HG02571 (cell line): ENCODE data around the gene SSR1.

ENCODE experiments used
- ATAC-seq: cut with Tn5 transposase; IDR thresholded peaks from one replicate; pipeline ENCODE4 v1.9.1; 2021; ENCODE audit warnings: mild to moderate bottlenecking, moderate library complexity; ENCODE audit not compliant: unreplicated experiment

The SSR1 gene

GRCh38 chr6:7260291-7261031, 52.5 kb downstream of the SSR1 start:
- ATAC-seq, result peak; percentile 10

- ATAC-seq, result no peak
Measured at GRCh38 chr6:7258231-7258763, 54.7 kb downstream of the SSR1 start.

GRCh38 chr6:7257521-7258230, 55.3 kb downstream of the SSR1 start:
- no peak for ATAC-seq

GRCh38 chr6:7256785-7257184, 56.2 kb downstream of the SSR1 start:
- ATAC-seq, result no peak

- ATAC-seq, result no peak
Measured at GRCh38 chr6:7255918-7256317, 57.1 kb downstream of the SSR1 start.

GRCh38 chr6:7254980-7255835, 57.8 kb downstream of the SSR1 start:
- ATAC-seq, result no peak

GRCh38 chr6:7252390-7252789, 60.6 kb downstream of the SSR1 start:
- no peak for ATAC-seq

GRCh38 chr6:7251646-7252260, 61.2 kb downstream of the SSR1 start:
- no peak for ATAC-seq

GRCh38 chr6:7250812-7251211, 62.2 kb downstream of the SSR1 start:
- no peak for ATAC-seq

- no peak for ATAC-seq
Measured at GRCh38 chr6:7249946-7250643, 62.9 kb downstream of the SSR1 start.

- no peak for ATAC-seq
Measured at GRCh38 chr6:7249391-7249790, 63.6 kb downstream of the SSR1 start.

- no peak for ATAC-seq
Measured at GRCh38 chr6:7247828-7248227, 65.2 kb downstream of the SSR1 start.

GRCh38 chr6:7247179-7247456, 65.9 kb downstream of the SSR1 start:
- ATAC-seq, result no peak

GRCh38 chr6:7246401-7247178, 66.4 kb downstream of the SSR1 start:
- no peak for ATAC-seq

GRCh38 chr6:7245668-7246393, 67.2 kb downstream of the SSR1 start:
- no peak for ATAC-seq

- ATAC-seq, result no peak
Measured at GRCh38 chr6:7243179-7243981, 69.6 kb downstream of the SSR1 start.

GRCh38 chr6:7242835-7243178, 70.2 kb downstream of the SSR1 start:
- no peak for ATAC-seq
